Activated naive CD4-positive, alpha-beta T cell treated with anti-CD3 and anti-CD28 coated beads, Interleukin-2, amount 10 ng/mL, durations not matched to agents 7 days and 5 days (primary cell): ENCODE measurements around the gene MOV10.

ENCODE experiments used
- CTCF ChIA-PET: fragments of 350-600 bp; sonication (Branson Sonifier 250); formaldehyde crosslinking; loops from one replicate; lab custom pipeline; 2021; ENCODE audit warnings: antibody characterized with exemption; lab: Charles Lee
- DNase-seq: peaks from one replicate; pipeline ENCODE4 v3.0.0-alpha.2; 2020
- H3K27ac Mint-ChIP-seq: one replicate; pipeline ENCODE4 v1.8.0; 2021; ENCODE audit warnings: mild to moderate bottlenecking, moderate library complexity, mixed read lengths
- H3K27me3 Mint-ChIP-seq: one replicate; pipeline ENCODE4 v1.8.0; 2021; ENCODE audit warnings: mild to moderate bottlenecking, mixed read lengths
- H3K36me3 Mint-ChIP-seq: one replicate; pipeline ENCODE4 v1.8.0; 2021; ENCODE audit warnings: mixed read lengths
- H3K4me1 Mint-ChIP-seq: one replicate; pipeline ENCODE4 v1.8.0; 2021; ENCODE audit warnings: mixed read lengths
- H3K4me3 Mint-ChIP-seq: one replicate; pipeline ENCODE4 v1.8.0; 2021; ENCODE audit warnings: mild to moderate bottlenecking, moderate library complexity, mixed read lengths
- H3K9me3 Mint-ChIP-seq: one replicate; pipeline ENCODE4 v1.8.0; 2021; ENCODE audit warnings: mixed read lengths

Gene MOV10

DNA sequence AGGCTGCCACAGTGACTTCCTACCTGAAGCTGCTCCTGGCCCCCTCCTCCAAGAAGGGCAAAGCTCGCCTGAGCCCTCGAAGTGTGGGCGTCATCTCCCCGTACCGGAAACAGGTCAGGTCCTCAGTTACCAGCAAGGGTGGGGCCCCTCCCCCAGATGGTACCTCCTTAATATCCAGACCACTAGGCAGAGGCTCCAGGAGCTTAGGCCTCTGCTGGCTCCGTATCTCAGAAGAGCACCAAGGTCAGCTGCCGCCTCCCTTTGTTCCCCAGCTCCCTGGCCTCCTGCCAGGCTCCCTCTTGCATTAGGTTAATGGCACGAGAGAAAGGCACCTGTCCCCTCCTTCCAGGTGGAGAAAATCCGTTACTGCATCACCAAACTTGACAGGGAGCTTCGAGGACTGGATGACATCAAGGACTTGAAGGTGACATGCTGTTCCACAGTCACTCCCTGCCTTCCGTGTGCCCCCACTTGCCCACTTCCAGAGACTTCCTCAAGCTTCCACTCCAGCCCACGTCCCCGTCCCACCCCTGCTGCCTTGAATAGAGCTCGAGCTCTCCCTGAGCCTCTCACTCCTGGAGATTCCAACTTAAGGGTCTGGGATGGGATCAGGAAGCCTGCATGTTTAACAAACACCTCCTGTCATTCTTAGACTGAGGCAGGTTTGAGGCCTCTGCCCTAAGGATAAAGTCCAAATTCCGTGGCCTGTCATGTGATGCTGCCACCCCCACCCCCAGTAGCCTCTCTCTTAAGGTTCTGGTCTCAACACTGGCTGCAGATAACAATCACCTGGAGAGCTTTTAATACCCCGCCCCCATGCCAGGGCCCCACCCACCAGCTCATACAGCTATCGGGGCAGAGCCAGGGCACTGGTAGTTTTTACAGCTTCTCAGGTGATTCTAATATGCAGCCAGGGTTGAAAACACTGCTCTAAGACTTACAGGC lies 24.2 kb downstream of the MOV10 start:
- CTCF ChIA-PET = interaction anchor here (1.3 kb wide), 1 partner anchor 9 kb away, joined by 4 read pairs; no protein-coding TSS in a partner anchor
- H3K4me1 Mint-ChIP-seq = peaks cover 37% of the 10 kb centered on the region
- peak; percentile 15 for DNase-seq
- no peaks in the 10 kb centered on the region for H3K9me3 Mint-ChIP-seq
- H3K27ac Mint-ChIP-seq = peak overlapping the region; percentile 63
- H3K36me3 Mint-ChIP-seq = peaks cover 17% of the 10 kb centered on the region
- H3K4me3 Mint-ChIP-seq = no peak overlapping the region
- H3K27me3 Mint-ChIP-seq = no peaks in the 10 kb centered on the region

GRCh38 chr1:112699425-112700144 lies 25.1 kb downstream of the MOV10 start:
- peak; percentile 18 for DNase-seq
- no peaks in the 10 kb centered on the region for H3K9me3 Mint-ChIP-seq
- H3K4me3 Mint-ChIP-seq = no peak overlapping the region
- H3K27ac Mint-ChIP-seq = peak overlapping the region; percentile 86
- peaks cover 46% of the 10 kb centered on the region for H3K4me1 Mint-ChIP-seq
- CTCF ChIA-PET = interaction anchor here (0.9 to 1.3 kb wide), 3 partner anchors 8 to 17 kb away, joined by 3 to 4 read pairs (median 3); partner anchors contain the start of gene PPM1J
- H3K27me3 Mint-ChIP-seq = no peaks in the 10 kb centered on the region
- peaks cover 17% of the 10 kb centered on the region for H3K36me3 Mint-ChIP-seq

DNA sequence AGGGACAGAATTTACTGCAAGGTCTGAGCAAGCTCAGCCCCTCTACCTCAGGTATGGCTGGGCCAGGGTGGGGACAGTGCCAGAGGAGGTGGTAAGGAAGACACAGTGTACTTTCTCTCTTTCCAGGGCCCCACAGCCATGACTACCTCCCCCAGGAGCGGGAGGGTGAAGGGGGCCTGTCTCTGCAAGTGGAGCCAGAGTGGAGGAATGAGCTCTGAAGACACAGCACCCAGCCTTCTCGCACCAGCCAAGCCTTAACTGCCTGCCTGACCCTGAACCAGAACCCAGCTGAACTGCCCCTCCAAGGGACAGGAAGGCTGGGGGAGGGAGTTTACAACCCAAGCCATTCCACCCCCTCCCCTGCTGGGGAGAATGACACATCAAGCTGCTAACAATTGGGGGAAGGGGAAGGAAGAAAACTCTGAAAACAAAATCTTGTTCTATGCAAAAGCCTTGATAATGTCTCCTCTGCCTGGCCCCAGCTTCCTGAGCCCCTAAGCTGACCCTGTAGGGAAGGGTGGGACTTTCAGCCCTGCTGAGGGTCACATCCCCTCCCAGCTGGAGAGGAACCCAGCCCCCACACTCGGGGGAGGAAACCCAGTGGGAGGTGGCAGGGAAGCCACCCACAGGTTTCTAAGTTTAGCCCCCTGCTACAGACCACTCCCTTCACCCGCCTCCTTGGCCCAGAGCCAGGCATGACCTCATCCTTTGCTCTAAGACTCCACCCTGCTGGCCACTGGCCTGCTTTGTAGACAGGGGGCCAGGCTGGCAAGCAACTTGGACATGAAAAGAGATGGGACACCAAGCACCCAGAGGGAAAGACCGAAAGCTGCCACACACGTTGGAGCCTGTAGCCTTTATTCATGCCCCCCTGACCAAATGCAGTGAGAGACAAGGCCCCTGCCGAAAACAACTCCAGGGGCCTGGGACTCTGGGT lies 26.1 kb downstream of the MOV10 start:
- peak; percentile 78 for DNase-seq
- Mint-ChIP-seq H3K4me3 (no peak overlapping the region), H3K27me3 (no peaks in the 10 kb centered on the region), H3K4me1 (peaks cover 56% of the 10 kb centered on the region), H3K27ac (peak overlapping the region; percentile 86), H3K9me3 (no peaks in the 10 kb centered on the region), H3K36me3 (peaks cover 17% of the 10 kb centered on the region)
- CTCF ChIA-PET = interaction anchor here (0.9 to 1.3 kb wide), 3 partner anchors 7 to 16 kb away, joined by 3 to 4 read pairs (median 3); partner anchors contain the start of gene PPM1J

DNA sequence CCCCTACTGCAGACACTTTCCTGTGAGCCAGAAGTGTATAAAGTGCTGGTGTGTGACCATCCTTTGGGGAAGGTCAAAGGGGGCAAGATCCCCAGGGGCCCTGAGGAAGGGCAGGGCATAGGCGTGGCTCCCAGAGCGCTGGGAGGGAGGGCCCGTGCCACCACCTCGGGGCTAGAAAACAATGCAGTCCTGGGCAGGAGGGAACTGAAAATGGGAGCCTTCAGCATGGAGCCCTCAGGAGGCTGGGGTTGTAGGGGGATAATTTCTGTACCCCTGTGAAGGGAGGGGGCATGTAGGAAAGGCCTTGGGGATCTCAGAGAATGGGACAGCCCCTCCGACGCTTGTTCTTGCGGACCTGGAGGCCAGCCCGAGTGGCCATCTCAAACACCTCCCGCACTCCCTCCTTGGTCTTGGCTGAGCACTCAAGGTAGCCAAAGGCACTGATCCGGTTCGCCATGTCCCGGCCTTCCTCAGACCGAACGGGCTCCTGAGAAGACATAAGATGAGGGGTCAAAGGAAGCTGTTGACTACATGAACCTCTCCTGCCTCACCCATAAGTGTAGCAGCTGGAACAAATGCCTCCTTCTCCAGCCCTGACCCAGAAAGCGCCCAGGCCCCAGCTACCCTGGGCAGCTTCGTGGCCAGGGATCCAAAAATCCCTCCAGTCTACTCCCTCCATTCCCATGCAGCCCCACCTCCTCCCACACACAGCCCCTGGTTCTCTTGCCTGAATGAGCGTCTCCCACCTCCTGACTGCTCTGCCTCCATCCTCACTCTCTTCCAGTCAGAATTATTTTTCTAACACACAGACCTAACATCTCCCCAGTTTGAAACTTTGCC lies 27.0 kb downstream of the MOV10 start:
- Mint-ChIP-seq H3K27ac (peak overlapping the region; percentile 86), H3K36me3 (peaks cover 17% of the 10 kb centered on the region), H3K4me3 (no peak overlapping the region), H3K27me3 (no peaks in the 10 kb centered on the region), H3K4me1 (peaks cover 64% of the 10 kb centered on the region), H3K9me3 (no peaks in the 10 kb centered on the region)
- no peak for DNase-seq
- CTCF ChIA-PET = interaction anchor here (1.3 kb wide), 1 partner anchor 14 kb away, joined by 4 read pairs; the partner anchor contains the start of gene PPM1J

- H3K36me3 Mint-ChIP-seq = peaks cover 16% of the 10 kb centered on the region
- no peak overlapping the region for H3K4me3 Mint-ChIP-seq
- H3K9me3 Mint-ChIP-seq = no peaks in the 10 kb centered on the region
- H3K27me3 Mint-ChIP-seq = no peaks in the 10 kb centered on the region
- no peak for DNase-seq
- H3K27ac Mint-ChIP-seq = peak overlapping the region; percentile 43
- CTCF ChIA-PET = interaction anchor here (1.3 to 3.7 kb wide), 2 partner anchors 13 to 311 kb away, joined by 4 to 12 read pairs; partner anchors contain the start of gene PPM1J
- H3K4me1 Mint-ChIP-seq = peaks cover 64% of the 10 kb centered on the region
Observed at GRCh38 chr1:112702067-112702395, 27.6 kb downstream of the MOV10 start.

DNA sequence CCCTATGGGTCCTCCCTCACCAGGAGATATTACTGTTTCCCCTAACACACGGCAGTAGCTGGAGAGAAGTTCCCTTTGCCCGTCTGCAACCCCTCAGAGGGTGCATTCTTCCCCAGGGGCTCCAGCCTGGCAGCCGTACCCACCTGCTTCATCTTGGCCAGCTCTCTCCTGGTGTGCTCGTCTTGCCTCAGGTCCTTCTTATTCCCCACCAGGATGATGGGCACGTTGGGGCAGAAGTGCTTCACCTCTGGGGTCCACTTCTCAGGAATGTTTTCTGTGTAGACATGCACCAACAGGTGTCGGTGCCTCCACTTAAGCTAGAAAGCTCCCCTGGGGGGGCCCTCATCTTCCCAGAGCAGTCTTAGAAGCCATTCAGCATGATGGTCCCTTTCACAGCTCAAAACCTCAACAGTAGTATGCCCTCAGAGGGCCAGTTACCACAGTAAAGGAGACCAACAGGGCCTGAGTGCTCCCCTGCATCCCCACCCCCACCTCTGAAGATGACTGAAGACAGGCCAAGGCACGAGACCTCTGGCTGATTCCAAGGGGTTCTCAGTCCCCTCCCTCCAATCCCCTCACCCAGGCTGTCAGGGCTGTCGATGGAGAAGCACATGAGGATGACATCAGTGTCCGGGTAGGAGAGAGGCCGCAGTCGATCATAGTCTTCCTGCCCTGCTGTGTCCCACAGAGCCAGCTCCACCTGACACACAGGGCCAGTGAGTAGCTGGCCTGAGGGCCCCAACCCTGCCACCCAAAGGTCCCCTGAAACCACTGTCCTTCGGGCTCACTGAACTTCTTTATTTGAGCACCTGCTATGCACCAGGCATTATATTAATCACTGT lies 28.2 kb downstream of the MOV10 start:
- H3K27me3 Mint-ChIP-seq = peaks cover 6% of the 10 kb centered on the region
- H3K4me3 Mint-ChIP-seq = no peak overlapping the region
- H3K4me1 Mint-ChIP-seq = peaks cover 68% of the 10 kb centered on the region
- H3K27ac Mint-ChIP-seq = no peak overlapping the region
- H3K9me3 Mint-ChIP-seq = no peaks in the 10 kb centered on the region
- DNase-seq = no peak
- CTCF ChIA-PET = interaction anchor here (1.3 to 3.7 kb wide), 2 partner anchors 12 to 311 kb away, joined by 4 to 12 read pairs; partner anchors contain the start of gene PPM1J
- peaks cover 16% of the 10 kb centered on the region for H3K36me3 Mint-ChIP-seq

DNA sequence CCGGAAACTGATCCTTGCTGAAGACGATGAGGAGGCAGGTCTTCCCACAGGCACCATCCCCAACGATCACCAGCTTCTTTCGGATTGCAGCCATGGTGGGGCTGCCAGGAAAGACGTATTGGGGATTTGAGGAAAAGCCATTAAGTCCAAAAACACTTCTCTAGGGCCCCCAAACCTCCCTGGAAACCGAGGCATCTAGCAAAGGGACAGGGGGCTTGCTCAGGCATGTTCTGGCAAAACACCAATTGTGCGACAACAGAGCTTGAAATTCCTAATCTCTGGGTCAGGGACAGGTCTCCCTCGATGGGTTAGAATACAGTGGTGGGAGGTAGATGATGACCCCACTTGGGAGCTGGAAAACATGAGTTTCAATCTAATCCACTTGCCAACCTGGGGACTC lies 29.2 kb downstream of the MOV10 start:
- Mint-ChIP-seq H3K4me1 (peaks cover 69% of the 10 kb centered on the region), H3K27me3 (peaks cover 16% of the 10 kb centered on the region), H3K27ac (no peak overlapping the region), H3K36me3 (peaks cover 14% of the 10 kb centered on the region), H3K4me3 (no peak overlapping the region), H3K9me3 (no peaks in the 10 kb centered on the region)
- CTCF ChIA-PET = interaction anchor here (1.4 to 3.7 kb wide), 4 partner anchors 12 to 312 kb away, joined by 4 to 12 read pairs (median 7); partner anchors contain the start of genes MOV10 and PPM1J
- DNase-seq = no peak

DNA sequence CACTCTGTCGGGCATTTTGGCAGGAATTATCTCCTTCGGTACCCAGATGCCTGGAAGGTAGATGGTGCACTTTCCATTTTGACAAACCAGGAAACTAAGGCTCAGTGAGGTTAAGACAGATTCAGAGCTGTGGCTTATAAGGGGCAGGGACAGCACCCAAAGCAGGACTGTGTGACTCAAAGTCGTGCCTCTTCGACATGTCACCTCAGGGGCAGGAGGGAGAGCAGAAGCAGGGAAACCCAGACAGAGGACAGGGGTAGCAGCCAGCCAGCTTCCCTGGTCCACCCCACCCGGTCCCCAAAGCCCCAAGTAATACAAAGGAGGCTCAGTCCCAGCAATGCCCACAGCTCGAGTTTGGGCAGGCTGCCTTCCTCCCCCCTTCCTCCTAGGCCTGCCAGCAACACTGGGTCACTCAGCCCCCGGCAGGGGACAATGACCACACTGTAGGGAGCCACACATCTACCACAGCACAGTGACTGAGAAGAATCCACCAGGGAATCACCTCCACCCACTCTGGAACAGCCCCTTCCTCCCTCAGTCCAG lies 30.0 kb downstream of the MOV10 start:
- DNase-seq = no peak
- Mint-ChIP-seq H3K36me3 (peaks cover 8% of the 10 kb centered on the region), H3K27me3 (peaks cover 24% of the 10 kb centered on the region), H3K4me3 (peak overlapping the region; percentile 66), H3K27ac (peak overlapping the region; percentile 88), H3K9me3 (no peaks in the 10 kb centered on the region), H3K4me1 (peaks cover 69% of the 10 kb centered on the region)
- CTCF ChIA-PET = interaction anchor here (0.7 to 3.7 kb wide), 5 partner anchors 11 to 313 kb away, joined by 3 to 12 read pairs (median 5); partner anchors contain the start of genes MOV10 and PPM1J

- CTCF ChIA-PET = interaction anchor here (0.7 to 3.7 kb wide), 5 partner anchors 10 to 314 kb away, joined by 3 to 12 read pairs (median 4); partner anchors contain the start of genes MOV10 and PPM1J
- peak overlapping the region; percentile 88 for H3K27ac Mint-ChIP-seq
- peaks cover 30% of the 10 kb centered on the region for H3K27me3 Mint-ChIP-seq
- no peaks in the 10 kb centered on the region for H3K9me3 Mint-ChIP-seq
- peaks cover 7% of the 10 kb centered on the region for H3K36me3 Mint-ChIP-seq
- H3K4me1 Mint-ChIP-seq = peaks cover 65% of the 10 kb centered on the region
- peak overlapping the region; percentile 66 for H3K4me3 Mint-ChIP-seq
- peak; percentile 79 for DNase-seq
Observed at GRCh38 chr1:112704934-112705627, 30.6 kb downstream of the MOV10 start.

DNA sequence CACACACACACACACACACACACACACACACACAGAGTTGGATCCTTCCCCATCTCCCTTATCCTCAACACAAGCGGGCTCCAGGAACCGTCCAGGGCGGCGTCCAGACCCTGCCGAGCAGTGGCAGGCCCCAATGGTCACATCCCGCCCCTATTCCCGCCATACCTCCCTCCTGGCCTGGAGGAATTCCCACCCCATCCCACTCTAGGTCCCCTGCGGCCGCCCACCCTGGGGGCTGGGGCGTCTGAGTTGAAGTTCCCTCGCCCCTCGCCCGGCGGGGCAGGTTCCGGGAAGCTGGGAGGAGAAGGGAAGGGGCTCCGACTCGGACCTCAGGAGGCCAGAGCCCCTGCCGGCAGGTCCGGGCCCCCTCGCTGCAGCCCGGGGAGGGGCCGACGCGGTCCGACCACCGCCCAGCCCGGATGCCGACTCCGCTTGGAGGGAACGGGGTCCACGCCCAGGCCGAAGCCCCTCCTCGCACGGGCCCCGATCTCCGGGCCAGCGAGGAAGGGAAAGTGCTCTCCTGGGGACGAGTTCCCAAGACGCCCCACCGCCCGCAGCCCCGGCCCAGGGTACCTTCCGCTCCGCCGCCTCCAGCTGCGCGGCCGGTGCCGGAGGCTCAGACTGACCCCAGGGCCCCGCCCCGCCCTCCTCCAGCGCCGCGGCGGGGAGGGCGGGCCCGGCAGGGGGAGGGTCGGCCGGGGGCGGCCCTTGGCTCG lies 32.2 kb downstream of the MOV10 start, which contains the start of gene RHOC:
TSS of gene RHOC (minus strand) at position 623 of the 716 bp plus-strand sequence. CDS start 3,328 bp downstream, outside the sequence.
- peaks cover 49% of the 10 kb centered on the region for H3K4me1 Mint-ChIP-seq
- DNase-seq = peak; percentile 68
- H3K27ac Mint-ChIP-seq = no peak within 1 kb of the TSS
- peaks cover 5% of the 10 kb centered on the region for H3K36me3 Mint-ChIP-seq
- H3K9me3 Mint-ChIP-seq = no peaks in the 10 kb centered on the region
- CTCF ChIA-PET = interaction anchor here (1.3 to 5.9 kb wide), 4 partner anchors 10 to 316 kb away, joined by 4 to 49 read pairs (median 8); partner anchors contain the start of gene MOV10
- peaks cover 45% of the 10 kb centered on the region for H3K27me3 Mint-ChIP-seq
- peak within 1 kb of the TSS; percentile 81 for H3K4me3 Mint-ChIP-seq
